GM12865 (cell line): ENCODE measurements around the gene HSD11B1.

Experiments used
- DNase-seq: peaks from one replicate; pipeline ENCODE4 v3.0.0; 2010; ENCODE audit warnings: low read depth
- H3K4me3 ChIP-seq: 2 replicates; pipeline ENCODE4 v1.5.1; 2011; ENCODE audit warnings: mild to moderate bottlenecking, low read depth, low read length, control low read depth
- TF ChIP-seq, protein P1 (sequence below): IDR thresholded peaks from 2 replicates; pipeline ENCODE4 v1.5.1; 2011; ENCODE audit warnings: low read length, control low read depth, low read depth, inconsistent platforms; ENCODE audit not compliant: insufficient read depth; ENCODE audit errors: missing control alignments

Gene HSD11B1

DNA sequence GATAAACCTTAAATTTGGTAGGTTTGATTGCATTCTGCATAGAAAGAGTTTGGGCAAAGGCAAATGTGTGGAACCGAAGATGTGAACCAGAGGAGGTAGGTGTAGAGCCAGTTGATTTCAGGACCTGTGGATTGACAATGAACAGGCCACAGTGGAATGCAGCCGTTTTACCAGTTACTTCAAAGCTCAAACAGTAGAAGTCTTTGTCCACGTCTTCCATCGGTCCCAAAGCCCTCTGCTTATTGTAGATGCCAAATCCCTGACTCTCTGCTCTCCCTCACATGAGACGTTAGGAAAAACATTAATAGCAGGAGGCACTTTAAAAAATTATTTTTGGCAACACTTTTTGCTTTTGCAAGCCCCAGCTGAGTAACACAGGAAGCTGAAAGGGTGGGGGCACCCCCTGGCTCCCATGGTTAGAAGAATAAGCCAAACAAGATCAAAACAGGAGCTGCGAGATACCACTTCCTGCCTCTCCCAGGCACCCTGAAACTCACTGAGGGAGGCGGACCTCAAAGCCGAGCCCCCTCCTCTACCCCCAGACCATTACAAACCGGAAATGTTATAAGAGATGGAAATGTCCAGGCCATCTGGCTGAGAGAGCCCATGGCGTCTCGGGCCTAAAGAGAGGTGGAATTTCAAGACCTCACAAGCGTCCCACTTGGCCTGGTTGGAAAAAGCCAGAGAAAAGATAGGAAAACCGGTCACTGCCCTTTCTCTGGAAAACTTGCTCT, 64.7 kb downstream of the HSD11B1 start:
- DNase-seq: peak; percentile 92
- TF ChIP-seq, protein P1, sequence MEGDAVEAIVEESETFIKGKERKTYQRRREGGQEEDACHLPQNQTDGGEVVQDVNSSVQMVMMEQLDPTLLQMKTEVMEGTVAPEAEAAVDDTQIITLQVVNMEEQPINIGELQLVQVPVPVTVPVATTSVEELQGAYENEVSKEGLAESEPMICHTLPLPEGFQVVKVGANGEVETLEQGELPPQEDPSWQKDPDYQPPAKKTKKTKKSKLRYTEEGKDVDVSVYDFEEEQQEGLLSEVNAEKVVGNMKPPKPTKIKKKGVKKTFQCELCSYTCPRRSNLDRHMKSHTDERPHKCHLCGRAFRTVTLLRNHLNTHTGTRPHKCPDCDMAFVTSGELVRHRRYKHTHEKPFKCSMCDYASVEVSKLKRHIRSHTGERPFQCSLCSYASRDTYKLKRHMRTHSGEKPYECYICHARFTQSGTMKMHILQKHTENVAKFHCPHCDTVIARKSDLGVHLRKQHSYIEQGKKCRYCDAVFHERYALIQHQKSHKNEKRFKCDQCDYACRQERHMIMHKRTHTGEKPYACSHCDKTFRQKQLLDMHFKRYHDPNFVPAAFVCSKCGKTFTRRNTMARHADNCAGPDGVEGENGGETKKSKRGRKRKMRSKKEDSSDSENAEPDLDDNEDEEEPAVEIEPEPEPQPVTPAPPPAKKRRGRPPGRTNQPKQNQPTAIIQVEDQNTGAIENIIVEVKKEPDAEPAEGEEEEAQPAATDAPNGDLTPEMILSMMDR: no peak
- H3K4me3 ChIP-seq: peak overlapping the region; percentile 77

DNA sequence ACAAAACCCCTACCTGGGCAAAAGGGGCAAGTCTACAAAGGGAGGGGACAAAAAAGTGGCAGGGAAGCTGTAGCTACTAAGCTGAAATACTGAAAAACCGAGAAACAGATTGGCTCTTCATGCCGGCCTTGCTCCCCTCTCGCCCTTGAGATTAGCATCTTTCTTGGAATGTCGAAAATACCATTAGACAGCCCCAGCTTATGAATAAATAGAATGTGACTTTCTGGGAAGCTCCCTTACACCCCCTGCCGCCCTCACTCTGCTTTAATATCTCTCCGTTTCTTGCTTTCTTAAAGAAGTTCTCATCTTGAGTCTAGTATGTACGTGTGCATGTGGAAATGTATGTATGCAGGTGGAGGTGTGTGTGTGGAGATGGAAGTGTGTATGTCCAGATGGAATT, 65.3 kb downstream of the HSD11B1 start:
- TF ChIP-seq, protein P1: no peak
- H3K4me3 ChIP-seq: peak overlapping the region; percentile 77
- DNase-seq: no peak

DNA sequence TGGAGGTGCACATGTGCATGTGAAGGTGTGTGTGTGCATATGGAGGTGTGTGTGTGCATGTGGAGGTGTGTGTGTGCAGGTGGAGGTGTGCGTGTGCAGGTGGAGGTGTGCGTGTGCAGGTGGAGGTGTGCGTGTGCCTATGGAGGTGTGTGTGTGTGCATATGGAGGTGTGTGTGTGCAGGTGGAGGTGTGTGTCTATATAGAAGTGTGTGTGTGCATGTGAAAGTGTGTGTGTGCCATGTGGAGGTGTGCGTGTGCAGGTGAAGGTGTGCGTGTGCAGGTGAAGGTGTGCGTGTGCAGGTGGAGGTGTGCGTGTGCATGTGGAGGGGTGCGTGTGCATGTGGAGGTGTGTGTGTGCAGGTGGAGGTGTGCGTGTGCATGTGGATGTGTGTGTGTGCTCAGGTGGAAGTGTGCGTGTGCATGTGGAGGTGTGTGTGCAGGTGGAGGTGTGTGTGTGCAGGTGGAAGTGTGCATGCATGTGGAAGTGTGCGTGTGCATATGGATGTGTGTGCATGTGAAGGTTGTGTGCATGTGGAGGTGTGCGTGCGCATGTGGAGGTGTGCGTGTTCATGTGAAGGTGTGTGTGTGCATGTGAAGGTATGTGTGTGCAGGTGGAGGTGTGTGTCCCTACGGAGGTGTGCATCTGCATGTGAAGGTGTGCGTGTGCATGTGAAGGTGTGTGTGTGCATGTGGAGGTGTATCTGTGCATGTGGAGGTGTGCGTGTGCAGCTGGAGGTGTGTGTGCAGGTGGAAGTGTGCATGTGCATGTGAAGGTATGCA, 66.2 kb downstream of the HSD11B1 start:
- TF ChIP-seq, protein P1: no peak
- H3K4me3 ChIP-seq: no peak overlapping the region
- DNase-seq: no peak

DNA sequence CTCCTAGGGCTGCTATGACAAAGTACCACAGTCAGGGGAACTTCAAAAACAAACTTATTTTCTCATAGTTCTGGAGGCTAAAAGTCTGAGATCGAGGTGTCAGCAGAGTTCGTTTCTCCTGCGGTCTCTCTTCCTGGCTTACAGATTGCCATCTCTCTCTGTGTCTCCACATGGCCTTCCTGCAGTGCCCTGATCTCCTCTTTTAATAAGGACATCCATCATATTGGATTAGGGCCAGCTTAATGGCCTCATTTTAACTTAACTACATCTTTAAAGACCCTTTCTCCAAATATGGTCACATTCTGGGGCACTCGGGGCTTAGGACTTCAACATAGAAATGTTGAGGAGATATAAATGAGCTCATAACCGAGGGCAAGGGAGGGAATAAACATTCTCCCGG, 67.5 kb downstream of the HSD11B1 start:
- H3K4me3 ChIP-seq: no peak overlapping the region
- TF ChIP-seq, protein P1: no peak
- no peak for DNase-seq

DNA sequence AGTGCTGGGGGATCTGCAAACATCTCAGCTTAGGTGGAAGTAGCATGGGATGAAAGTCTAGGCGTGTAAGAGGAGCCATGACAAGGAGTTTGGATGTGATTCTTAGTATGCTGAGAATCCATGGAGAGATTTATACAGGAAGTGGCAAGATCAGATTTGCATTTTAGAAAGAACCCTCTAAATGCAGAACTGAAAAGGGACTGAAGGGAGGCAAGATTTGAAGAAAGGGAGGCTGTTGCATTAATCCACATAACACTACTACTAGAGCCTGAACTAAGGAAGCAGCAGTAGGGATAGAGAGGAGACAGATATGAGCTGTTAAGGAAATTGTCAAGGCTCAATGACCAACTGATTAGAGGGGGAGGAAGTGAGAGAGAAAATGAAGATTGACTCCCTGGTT, 69.9 kb downstream of the HSD11B1 start:
- TF ChIP-seq, protein P1: no peak
- peak; percentile 37 for DNase-seq
- H3K4me3 ChIP-seq: no peak overlapping the region

DNA sequence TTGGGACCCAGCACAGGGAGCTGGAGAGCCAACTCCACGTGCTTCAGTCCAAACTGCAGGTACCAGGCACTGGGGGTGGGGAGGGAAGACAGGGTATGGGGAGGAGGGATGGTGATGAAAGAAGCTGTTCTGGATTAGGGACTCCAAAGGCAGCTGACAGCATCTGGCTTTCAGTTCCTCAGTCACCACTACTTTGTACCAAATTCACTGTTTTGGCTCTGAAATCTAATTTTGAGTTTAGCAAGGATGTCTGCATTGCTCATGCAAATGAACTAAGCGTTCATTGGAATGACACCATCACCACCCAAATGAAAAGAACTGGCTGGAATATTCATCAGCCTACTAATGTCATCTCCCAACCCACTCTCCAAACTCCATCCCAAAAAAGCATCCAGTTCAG, 71.0 kb downstream of the HSD11B1 start:
- H3K4me3 ChIP-seq: no peak overlapping the region
- no peak for DNase-seq
- TF ChIP-seq, protein P1: no peak
